Measurements from ENCODE around the gene C1RL.

C1RL gene

GRCh38 chr12:7151532-7151931, 42.5 kb upstream of the C1RL start:
- peak in 5 of 11 experiments; percentile 27 to 76 (median 34); a peak in 4 of 22 replicates for TF ChIP-seq Cebpa-rat (IDR thresholded peaks at IDR 0.05)
- no peak overlapping the region for H3K27ac ChIP-seq
- H3K36me3 ChIP-seq: peaks cover 26 to 96% (median 68%) of the 10 kb centered on the region in 11 experiments

GRCh38 chr12:7150841-7151240, 41.8 kb upstream of the C1RL start:
- H3K27me3 ChIP-seq: no peaks in the 10 kb centered on the region
- peaks cover 0 to 2% (median 0%) of the 10 kb centered on the region in 11 experiments; a peak in 1 of 22 replicates for H4K20me1 ChIP-seq
- no peak overlapping the region for H3K9ac ChIP-seq
- no peak overlapping the region for H3K4me2 ChIP-seq
- H3K4me1 ChIP-seq: peaks cover 0 to 25% (median 12%) of the 10 kb centered on the region in 10 experiments; a peak in 15 of 20 replicates
- no peak overlapping the region for H3K27ac ChIP-seq
- H3K9me3 ChIP-seq (replicated peaks in 1 of 11): no peaks in the 10 kb centered on the region
- peaks cover 26 to 96% (median 70%) of the 10 kb centered on the region in 11 experiments for H3K36me3 ChIP-seq
- no peak for TF ChIP-seq Cebpa-rat (IDR thresholded peaks at IDR 0.05)
- H3K4me3 ChIP-seq: no peak overlapping the region

More at GRCh38 chr12:7151532-7151931, 42.5 kb upstream of the C1RL start:
- Histone ChIP-seq H3K27me3 (no peaks in the 10 kb centered on the region), H3K4me3 (no peak overlapping the region), H3K4me1 (peaks cover 0 to 25% (median 12%) of the 10 kb centered on the region in 10 experiments; a peak in 15 of 20 replicates), H3K9me3 (replicated peaks in 1 of 11) (no peaks in the 10 kb centered on the region), H3K4me2 (no peak overlapping the region), H3K9ac (no peak overlapping the region), H4K20me1 (peaks cover 0 to 5% (median 0%) of the 10 kb centered on the region in 11 experiments; a peak in 1 of 22 replicates)

DNA sequence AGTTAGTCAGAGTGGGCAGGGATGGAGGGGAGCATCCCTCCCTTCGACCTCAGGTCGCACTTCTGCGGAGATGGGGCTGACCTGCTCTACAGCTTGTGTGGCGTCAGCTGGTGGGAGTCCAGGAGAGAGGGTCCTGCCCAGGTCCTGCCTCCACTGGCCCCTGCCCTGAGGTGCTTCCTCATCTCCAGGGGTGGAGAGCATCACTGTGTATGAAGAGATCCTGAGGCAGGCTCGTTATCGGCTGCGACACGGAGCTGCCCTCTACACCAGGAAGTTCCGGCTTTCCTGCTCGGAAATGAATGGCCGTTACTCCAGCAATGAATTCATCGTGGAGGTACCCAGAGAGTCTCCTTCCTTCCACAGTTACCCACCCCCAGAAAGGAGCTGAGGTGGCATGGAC, 41.3 kb upstream of the C1RL start:
- H3K36me3 ChIP-seq: peaks cover 26 to 95% (median 66%) of the 10 kb centered on the region in 11 experiments
- no peaks in the 10 kb centered on the region for H4K20me1 ChIP-seq
- no peaks in the 10 kb centered on the region for H3K9me3 ChIP-seq (replicated peaks in 1 of 11)

DNA sequence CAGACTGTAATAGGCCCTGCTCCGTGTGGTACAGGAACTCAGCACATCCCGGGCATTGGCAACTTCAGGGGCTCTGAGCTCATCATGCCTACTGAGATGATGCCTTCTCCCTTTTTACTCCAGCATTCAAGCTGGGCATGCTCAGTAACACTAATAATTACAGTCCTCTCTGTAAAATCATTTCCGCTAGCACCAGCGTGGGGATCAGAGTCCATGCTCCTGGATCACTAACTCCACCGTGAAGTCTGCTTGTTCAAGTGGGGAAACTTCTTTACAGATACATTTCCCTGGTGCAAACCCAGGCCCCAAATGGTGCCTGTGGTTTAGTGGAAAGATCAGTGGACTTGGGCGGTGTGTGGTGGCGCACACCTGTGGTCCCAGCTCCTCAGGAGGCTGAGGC, 37.9 kb upstream of the C1RL start:
- H3K4me1 ChIP-seq: peaks cover 0 to 6% (median 0%) of the 10 kb centered on the region in 10 experiments; a peak in 3 of 20 replicates
- H3K4me3 ChIP-seq: no peak overlapping the region
- H3K9me3 ChIP-seq (replicated peaks in 1 of 11): no peaks in the 10 kb centered on the region
- H3K27me3 ChIP-seq: no peaks in the 10 kb centered on the region
- no peaks in the 10 kb centered on the region for H4K20me1 ChIP-seq
- H3K27ac ChIP-seq: no peak overlapping the region
- H3K9ac ChIP-seq: no peak overlapping the region
- H3K4me2 ChIP-seq: no peak overlapping the region
- peaks cover 26 to 77% (median 65%) of the 10 kb centered on the region in 11 experiments for H3K36me3 ChIP-seq
- no peak for TF ChIP-seq Cebpa-rat (IDR thresholded peaks at IDR 0.05)

More for the DNA sequence above, 41.3 kb upstream of the C1RL start:
- TF ChIP-seq Cebpa-rat (IDR thresholded peaks at IDR 0.05): no peak
- no peak overlapping the region for H3K4me3 ChIP-seq
- no peaks in the 10 kb centered on the region for H3K27me3 ChIP-seq
- no peak overlapping the region for H3K27ac ChIP-seq
- peaks cover 0 to 25% (median 12%) of the 10 kb centered on the region in 10 experiments; a peak in 15 of 20 replicates for H3K4me1 ChIP-seq
- no peak overlapping the region for H3K9ac ChIP-seq
- H3K4me2 ChIP-seq: no peak overlapping the region

DNA sequence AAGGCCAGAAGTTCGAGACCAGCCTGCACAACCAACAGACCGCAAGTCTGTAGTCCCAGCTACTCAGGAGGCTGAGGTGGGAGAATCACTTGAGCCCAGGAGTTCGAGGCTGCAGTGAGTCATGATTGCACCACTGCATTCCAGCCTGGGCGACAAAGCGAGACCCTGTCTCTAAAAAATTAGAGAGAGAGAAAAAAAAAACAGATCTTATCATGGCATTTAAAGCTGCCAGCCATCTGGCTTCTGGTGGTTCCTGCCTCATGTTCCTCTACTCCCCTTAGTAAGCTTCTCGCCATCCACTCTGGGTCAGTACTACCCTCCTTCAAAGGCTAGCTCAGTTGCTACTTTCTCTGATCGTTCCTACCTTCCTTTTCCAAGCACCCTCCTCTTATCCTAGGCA, 37.2 kb upstream of the C1RL start:
- Histone ChIP-seq H3K4me1 (peaks cover 0 to 4% (median 0%) of the 10 kb centered on the region in 10 experiments; a peak in 1 of 20 replicates), H3K36me3 (peaks cover 25 to 76% (median 65%) of the 10 kb centered on the region in 11 experiments), H4K20me1 (no peaks in the 10 kb centered on the region), H3K4me2 (no peak overlapping the region), H3K9ac (0 out of 22 replicates have a peak overlapping the region, but pooled peaks of 1 of the 11 experiments have one; percentile 19), H3K9me3 (replicated peaks in 1 of 11) (no peaks in the 10 kb centered on the region), H3K27ac (no peak overlapping the region), H3K4me3 (no peak overlapping the region), H3K27me3 (no peaks in the 10 kb centered on the region)
- no peak for TF ChIP-seq Cebpa-rat (IDR thresholded peaks at IDR 0.05)

- Histone ChIP-seq H3K36me3 (peaks cover 20 to 76% (median 64%) of the 10 kb centered on the region in 11 experiments), H3K27me3 (no peaks in the 10 kb centered on the region), H3K4me1 (peaks cover 0 to 4% (median 0%) of the 10 kb centered on the region in 10 experiments; a peak in 1 of 20 replicates), H3K9me3 (replicated peaks in 1 of 11) (no peaks in the 10 kb centered on the region), H3K9ac (no peak overlapping the region; a peak in 1 of 22 replicates), H4K20me1 (no peaks in the 10 kb centered on the region), H3K4me2 (no peak overlapping the region), H3K27ac (no peak overlapping the region), H3K4me3 (no peak overlapping the region)
- no peak for TF ChIP-seq Cebpa-rat (IDR thresholded peaks at IDR 0.05)
Observed at GRCh38 chr12:7145671-7146070, 36.7 kb upstream of the C1RL start.

- peaks cover 9 to 76% (median 54%) of the 10 kb centered on the region in 11 experiments; a peak in 21 of 22 replicates for H3K36me3 ChIP-seq
- H3K4me1 ChIP-seq: peaks cover 0 to 4% (median 0%) of the 10 kb centered on the region in 10 experiments; a peak in 1 of 20 replicates
- no peak overlapping the region for H3K27ac ChIP-seq
- TF ChIP-seq Cebpa-rat (IDR thresholded peaks at IDR 0.05): no peak
- no peaks in the 10 kb centered on the region for H3K27me3 ChIP-seq
- H3K4me3 ChIP-seq: no peak overlapping the region
- no peak overlapping the region for H3K4me2 ChIP-seq
- H3K9ac ChIP-seq: 0 out of 22 replicates have a peak overlapping the region, but pooled peaks of 1 of the 11 experiments have one; percentile 3
- no peaks in the 10 kb centered on the region for H4K20me1 ChIP-seq
- H3K9me3 ChIP-seq (replicated peaks in 1 of 11): no peaks in the 10 kb centered on the region
Observed at GRCh38 chr12:7144414-7145120, 35.6 kb upstream of the C1RL start.

DNA sequence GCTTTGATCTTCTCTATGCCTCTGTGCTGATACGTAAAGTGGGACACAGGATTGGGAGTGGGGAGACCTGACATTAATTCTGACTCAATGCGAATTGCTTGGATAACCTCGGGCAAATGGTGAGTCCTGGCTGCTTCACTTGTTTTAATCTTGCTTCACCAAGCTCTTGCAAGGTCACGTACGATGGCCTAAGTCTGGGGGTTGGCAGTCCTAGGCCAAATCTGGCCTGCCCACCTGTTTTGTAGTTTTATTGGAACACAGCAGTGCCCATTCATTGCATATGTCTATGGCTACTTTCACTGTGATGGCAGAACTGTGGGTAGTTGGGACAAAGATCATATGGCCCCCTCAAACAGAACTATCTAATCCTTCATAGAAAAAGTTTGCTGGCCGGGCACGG, 34.5 kb upstream of the C1RL start:
- H3K4me3 ChIP-seq: no peak overlapping the region
- TF ChIP-seq Cebpa-rat (IDR thresholded peaks at IDR 0.05): no peak

GRCh38 chr12:7142809-7143465, 33.9 kb upstream of the C1RL start:
- Histone ChIP-seq H3K9me3 (replicated peaks in 1 of 11) (no peaks in the 10 kb centered on the region), H3K9ac (no peak overlapping the region), H4K20me1 (no peaks in the 10 kb centered on the region), H3K4me3 (no peak overlapping the region), H3K4me1 (peaks cover 0 to 10% (median 0%) of the 10 kb centered on the region in 10 experiments; a peak in 7 of 20 replicates), H3K27me3 (no peaks in the 10 kb centered on the region), H3K36me3 (peaks cover 13 to 74% (median 48%) of the 10 kb centered on the region in 11 experiments; a peak in 21 of 22 replicates), H3K4me2 (no peak overlapping the region), H3K27ac (no peak overlapping the region)
- no peak for TF ChIP-seq Cebpa-rat (IDR thresholded peaks at IDR 0.05)

More for the DNA sequence above, 34.5 kb upstream of the C1RL start:
- Histone ChIP-seq H3K27ac (no peak overlapping the region), H3K9ac (no peak overlapping the region), H3K36me3 (peaks cover 7 to 75% (median 50%) of the 10 kb centered on the region in 11 experiments; a peak in 21 of 22 replicates), H3K4me1 (peaks cover 0 to 4% (median 0%) of the 10 kb centered on the region in 10 experiments; a peak in 4 of 20 replicates), H4K20me1 (no peaks in the 10 kb centered on the region), H3K4me2 (no peak overlapping the region), H3K9me3 (replicated peaks in 1 of 11) (no peaks in the 10 kb centered on the region), H3K27me3 (no peaks in the 10 kb centered on the region)
